Testis (tissue), 3 donors: ENCODE results near the gene PPFIA4. TPM values are rescaled to one million over a fixed set of nuclear protein-coding genes. Genes with fewer than 3 reads are reported as not detected.

Experiments
- DNase-seq: peaks from one replicate; pipeline ENCODE4 v3.0.0-alpha.2; 2019
- H3K27ac ChIP-seq, 2 donors: fragments of 200-600 bp; sonication (generic); one replicate each; pipeline ENCODE4 v1.5.1; 2019
- H3K27me3 ChIP-seq: fragments of 200-600 bp; sonication (generic); one replicate; pipeline ENCODE4 v1.5.1; 2019
- H3K36me3 ChIP-seq: fragments of 200-600 bp; sonication (generic); one replicate; pipeline ENCODE4 v1.5.1; 2017; ENCODE audit warnings: low read depth; ENCODE audit errors: missing control alignments
- H3K4me1 ChIP-seq: fragments of 200-600 bp; sonication (generic); one replicate; pipeline ENCODE4 v1.5.1; 2019
- H3K4me3 ChIP-seq, 2 donors: fragments of 200-600 bp; sonication (generic); one replicate each; pipeline ENCODE4 v1.5.1; 2017 to 2019
- H3K9me3 ChIP-seq: fragments of 200-600 bp; sonication (generic); one replicate; pipeline ENCODE4 v1.5.1; 2017
- POLR2A ChIP-seq: fragments of 450-650 bp; IDR thresholded peaks from one replicate; pipeline ENCODE4 v1.6.1; 2017; ENCODE audit warnings: antibody characterized with exemption, mild to moderate bottlenecking, moderate library complexity
- WGBS, 2 donors: methylation state at CpG; one replicate each; pipeline ENCODE4 v1.1.5; 2018; 5-methylcytosine and 5-hydroxymethylcytosine counted together
- intact Hi-C: fragments of 100-400 bp; cut with DNase I; formaldehyde crosslinking; loops from one replicate; pipeline ENCODE4 v1.15.1; 2023; ENCODE audit warnings: low total_unique reads
- polyA plus RNA-seq: library from polyadenylated mRNA; stranded (reverse); fragments of 350-450 nt; fragmentation: Illumina TruSeq; extraction: RNeasy Lipid Tissue Mini Kit (QIAGEN cat#74804); gene quantifications from one replicate; pipeline ENCODE4 v1.2.3, GENCODE V29; 2014; ENCODE audit warnings: low read depth, low replicate concordance; ENCODE audit not compliant: insufficient read depth
- total RNA-seq, 2 donors: library from RNA; depleted of rRNA; stranded (reverse); fragments of >200 nt; gene quantifications; one replicate each; pipeline ENCODE4 v1.2.3, GENCODE V29; 2016
- TF ChIP-seq, protein P1 (sequence below), 3 experiments: fragments of 450-650 bp in 2 of 3; fragments of 200-600 bp in 1 of 3; sonication (generic) in 1 of 3; IDR thresholded peaks; one replicate each; pipeline ENCODE4 v1.5.1; 2016 to 2019; ENCODE audit warnings: antibody characterized with exemption in 3 of 3, mild to moderate bottlenecking in 2 of 3, moderate library complexity in 1 of 3

PPFIA4 gene
- total and polyA plus RNA-seq, 3 donors from 2014 or later, result 6.6 to 33.1 (median 27.2) TPM

- Histone ChIP-seq H3K9me3 (no peaks in the 10 kb centered on the region), H3K4me3 (no peak overlapping the region), H3K27ac (no peak overlapping the region), H3K36me3 (no peaks in the 10 kb centered on the region), H3K27me3 (no peaks in the 10 kb centered on the region), H3K4me1 (no peaks in the 10 kb centered on the region)
- WGBS, 2 donors, result 58 to 60% methylated on average over 2 of the region's 2 CpGs
- TF ChIP-seq, protein P1, sequence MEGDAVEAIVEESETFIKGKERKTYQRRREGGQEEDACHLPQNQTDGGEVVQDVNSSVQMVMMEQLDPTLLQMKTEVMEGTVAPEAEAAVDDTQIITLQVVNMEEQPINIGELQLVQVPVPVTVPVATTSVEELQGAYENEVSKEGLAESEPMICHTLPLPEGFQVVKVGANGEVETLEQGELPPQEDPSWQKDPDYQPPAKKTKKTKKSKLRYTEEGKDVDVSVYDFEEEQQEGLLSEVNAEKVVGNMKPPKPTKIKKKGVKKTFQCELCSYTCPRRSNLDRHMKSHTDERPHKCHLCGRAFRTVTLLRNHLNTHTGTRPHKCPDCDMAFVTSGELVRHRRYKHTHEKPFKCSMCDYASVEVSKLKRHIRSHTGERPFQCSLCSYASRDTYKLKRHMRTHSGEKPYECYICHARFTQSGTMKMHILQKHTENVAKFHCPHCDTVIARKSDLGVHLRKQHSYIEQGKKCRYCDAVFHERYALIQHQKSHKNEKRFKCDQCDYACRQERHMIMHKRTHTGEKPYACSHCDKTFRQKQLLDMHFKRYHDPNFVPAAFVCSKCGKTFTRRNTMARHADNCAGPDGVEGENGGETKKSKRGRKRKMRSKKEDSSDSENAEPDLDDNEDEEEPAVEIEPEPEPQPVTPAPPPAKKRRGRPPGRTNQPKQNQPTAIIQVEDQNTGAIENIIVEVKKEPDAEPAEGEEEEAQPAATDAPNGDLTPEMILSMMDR (IDR thresholded peaks at IDR 0.05), result no peak
- TF ChIP-seq POLR2A, result no peak
- DNase-seq, result no peak
- intact Hi-C loops, result no loop called here
These were observed 10.2 kb downstream of the PPFIA4 start for GRCh38 chr1:203036537-203036936.

GRCh38 chr1:203037509-203038190 is 11.4 kb downstream of the PPFIA4 start:
- DNase-seq, result no peak
- H3K27ac ChIP-seq, result no peak overlapping the region
- H3K36me3 ChIP-seq, result no peaks in the 10 kb centered on the region
- no peaks in the 10 kb centered on the region for H3K9me3 ChIP-seq
- intact Hi-C loops, result loop anchor here (2.0 kb wide), 1 partner anchor 175 kb away; no protein-coding TSS in a partner anchor
- H3K4me3 ChIP-seq, result no peak overlapping the region
- no peaks in the 10 kb centered on the region for H3K4me1 ChIP-seq
- no peak for TF ChIP-seq POLR2A
- TF ChIP-seq, protein P1 (IDR thresholded peaks at IDR 0.05), result no peak
- 85 to 89% methylated on average over 10 of the region's 10 CpGs for WGBS, 2 donors
- no peaks in the 10 kb centered on the region for H3K27me3 ChIP-seq

DNA sequence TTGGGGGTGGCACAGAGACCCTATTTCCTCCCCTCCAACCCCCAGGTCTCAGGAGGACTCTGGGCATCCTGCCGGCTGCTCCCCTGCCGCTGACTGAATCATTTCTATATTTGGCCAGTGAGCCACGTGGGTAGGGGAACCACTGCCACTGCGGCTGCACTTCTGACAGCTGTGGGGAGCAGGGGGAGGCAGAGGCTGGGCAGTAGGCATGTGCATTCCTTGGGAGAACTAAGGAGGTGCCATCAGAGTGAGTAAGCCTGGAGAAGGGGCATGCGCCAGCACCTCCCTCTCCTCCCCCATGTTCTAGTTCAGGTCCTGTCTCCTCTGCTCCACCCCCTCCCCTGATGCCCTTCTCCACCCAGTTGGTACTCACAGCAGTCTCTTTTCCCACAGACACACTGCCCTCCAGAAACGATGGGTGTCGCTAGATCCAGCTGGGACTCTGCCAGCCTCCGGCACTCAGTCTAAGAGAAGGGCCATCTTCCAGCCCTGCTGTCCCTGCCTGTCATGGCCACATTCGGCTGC is 12.0 kb downstream of the PPFIA4 start:
- Histone ChIP-seq H3K4me1 (no peaks in the 10 kb centered on the region), H3K27ac (no peak overlapping the region), H3K4me3 (no peak overlapping the region), H3K36me3 (no peaks in the 10 kb centered on the region), H3K27me3 (no peaks in the 10 kb centered on the region), H3K9me3 (no peaks in the 10 kb centered on the region)
- WGBS, 2 donors, result 47 to 66% methylated on average over 8 to 9 of the region's 9 CpGs
- TF ChIP-seq, protein P1 (IDR thresholded peaks at IDR 0.05), result no peak
- TF ChIP-seq POLR2A, result no peak
- intact Hi-C loops, result loop anchor here (2.0 kb wide), 1 partner anchor 175 kb away; no protein-coding TSS in a partner anchor
- peak; percentile 84 for DNase-seq

GRCh38 chr1:203038891-203039608 is 12.8 kb downstream of the PPFIA4 start:
- H3K4me1 ChIP-seq, result no peaks in the 10 kb centered on the region
- H3K9me3 ChIP-seq, result no peaks in the 10 kb centered on the region
- intact Hi-C loops, result loop anchor here (2.0 kb wide), 1 partner anchor 174 kb away; no protein-coding TSS in a partner anchor
- 60 to 69% methylated on average over 14 to 21 of the region's 22 CpGs for WGBS, 2 donors
- no peaks in the 10 kb centered on the region for H3K36me3 ChIP-seq
- TF ChIP-seq, protein P1 (IDR thresholded peaks at IDR 0.05), result peak; percentile 83 to 90 (median 83)
- TF ChIP-seq POLR2A, result no peak
- H3K4me3 ChIP-seq, result no peak overlapping the region
- no peaks in the 10 kb centered on the region for H3K27me3 ChIP-seq
- no peak overlapping the region for H3K27ac ChIP-seq
- DNase-seq, result peak; percentile 90
